NCI-H2196 treated with DMSO at 0.1 percent for 48 hours (cell line): ENCODE measurements around the gene FAM171A1.

Source experiments
- DNase-seq: peaks from one replicate; lab custom pipeline; 2025; ENCODE audit not compliant: unreplicated experiment; lab: John Stamatoyannopoulos, UW

The FAM171A1 gene

GRCh38 chr10:15374156-15374555 is 3.1 kb upstream of the FAM171A1 start:
- no peak for DNase-seq

- DNase-seq: no peak
These were observed 2.1 kb upstream of the FAM171A1 start for GRCh38 chr10:15373199-15373598.

GRCh38 chr10:15370212-15370855 is 755 bp downstream of the FAM171A1 start:
- no peak for DNase-seq

GRCh38 chr10:15369256-15370211 is 1.6 kb downstream of the FAM171A1 start:
- DNase-seq: no peak

- no peak for DNase-seq
These were observed 2.8 kb downstream of the FAM171A1 start for GRCh38 chr10:15368101-15368855.

- no peak for DNase-seq
These were observed 3.6 kb downstream of the FAM171A1 start for GRCh38 chr10:15367296-15368085.

GRCh38 chr10:15365692-15366091 is 5.4 kb downstream of the FAM171A1 start:
- DNase-seq: no peak

- no peak for DNase-seq
These were observed 7.1 kb downstream of the FAM171A1 start for GRCh38 chr10:15364001-15364400.

- DNase-seq: no peak
These were observed 8.1 kb downstream of the FAM171A1 start for GRCh38 chr10:15363031-15363430.

GRCh38 chr10:15361131-15361530 is 10.0 kb downstream of the FAM171A1 start:
- no peak for DNase-seq

GRCh38 chr10:15360566-15360965 is 10.5 kb downstream of the FAM171A1 start:
- no peak for DNase-seq

GRCh38 chr10:15353471-15354017 is 17.5 kb downstream of the FAM171A1 start:
- no peak for DNase-seq

GRCh38 chr10:15352836-15353235 is 18.3 kb downstream of the FAM171A1 start:
- DNase-seq: no peak

GRCh38 chr10:15352201-15352600 is 18.9 kb downstream of the FAM171A1 start:
- no peak for DNase-seq

GRCh38 chr10:15351099-15351820 is 19.8 kb downstream of the FAM171A1 start:
- no peak for DNase-seq

- no peak for DNase-seq
These were observed 22.0 kb downstream of the FAM171A1 start for GRCh38 chr10:15349112-15349511.

- DNase-seq: no peak
These were observed 22.5 kb downstream of the FAM171A1 start for GRCh38 chr10:15348579-15348978.

GRCh38 chr10:15347150-15347549 is 23.9 kb downstream of the FAM171A1 start:
- DNase-seq: no peak

GRCh38 chr10:15346440-15347141 is 24.5 kb downstream of the FAM171A1 start:
- no peak for DNase-seq
